K562 (cell line): ENCODE measurements around the gene CEBPE. TPM values are rescaled to one million over a fixed set of nuclear protein-coding genes. Genes with fewer than 3 reads are reported as not detected.

Source experiments
- FOXA1 ChIP-seq: fragments of 450-650 bp; IDR thresholded peaks from 2 replicates; pipeline ENCODE4 v1.6.1; 2016; ENCODE audit warnings: mild to moderate bottlenecking, borderline replicate concordance
- MEF2A ChIP-seq: IDR thresholded peaks from 2 replicates; pipeline ENCODE4 v1.6.1; 2011; ENCODE audit warnings: low read depth, mild to moderate bottlenecking, low read length, moderate library complexity; ENCODE audit not compliant: control insufficient read depth
- MTF1 ChIP-seq: fragments of 250-450 bp; sonication (Bioruptor Pico); IDR thresholded peaks from 2 replicates; pipeline ENCODE4 v1.9.0; 2021; ENCODE audit warnings: moderate library complexity, mild to moderate bottlenecking, inconsistent platforms, borderline replicate concordance
- NCOA1 ChIP-seq: fragments of 450-650 bp; IDR thresholded peaks from 2 replicates; pipeline ENCODE4 v1.6.1; 2016; ENCODE audit warnings: low read depth
- TSC22D4 ChIP-seq: fragments of 450-650 bp; IDR thresholded peaks from 2 replicates; pipeline ENCODE4 v1.6.1; 2016; ENCODE audit warnings: missing genetic modification characterization, missing biosample characterization, control low read depth
- ZNF830 ChIP-seq: fragments of 250-450 bp; sonication (Bioruptor Pico); IDR thresholded peaks from 2 replicates; pipeline ENCODE4 v1.5.0; 2021; ENCODE audit warnings: mild to moderate bottlenecking
- polyA plus RNA-seq, 8 experiments: library from polyadenylated mRNA; depleted of rRNA in 4 of 8; stranded (reverse) in 5 of 8; unstranded in 3 of 8; fragments of >200 nt; fragmentation: Nextera tagmentation in 2 of 8; fragmentation: Illumina TruSeq in 1 of 8; extraction: Ambion mirVana in 2 of 8; extraction: Trizol in 1 of 8; gene quantifications; 2 replicates each; pipeline versions ENCODE4 v1.2.1 to v1.2.3, GENCODE V29; 2011 to 2014; ENCODE audit warnings: inconsistent platforms in 1 of 8, missing spikeins in 1 of 8
- total RNA-seq, 7 experiments: library from RNA; depleted of rRNA in 6 of 7; stranded (reverse); fragments of >200 nt in 6 of 7; fragmentation: Illumina TruSeq in 2 of 7; extraction: Trizol in 2 of 7; gene quantifications; 2 replicates each; pipeline versions ENCODE4 v1.2.1 to v1.2.3, GENCODE V29; 2011 to 2021; ENCODE audit warnings: low replicate concordance in 1 of 7
- TF ChIP-seq, protein P1 (sequence below), 2 experiments: fragments of 450-650 bp in 1 of 2; sonication (generic) in 1 of 2; formaldehyde crosslinking in 1 of 2; IDR thresholded peaks in 1 of 2; conservative IDR thresholded peaks in 1 of 2; 2 replicates each; pipeline versions ENCODE4 v1.6.1 to v1.8.1; 2016 to 2023; ENCODE audit warnings: mild to moderate bottlenecking in 2 of 2, moderate library complexity in 2 of 2, inconsistent platforms in 1 of 2, missing genetic modification reagents in 1 of 2
- TF ChIP-seq, protein P2 (sequence below), 2 experiments: fragments of 150-350 bp in 1 of 2; IDR thresholded peaks; 2 replicates each; pipeline ENCODE4 v1.6.1; 2012 to 2016; ENCODE audit warnings: low read depth in 2 of 2, low read length in 2 of 2, mild to moderate bottlenecking in 1 of 2, moderate library complexity in 1 of 2
- TF ChIP-seq, protein P3 (sequence below): fragments of 450-650 bp; IDR thresholded peaks from one replicate; pipeline ENCODE4 v1.6.1; 2018; ENCODE audit warnings: mild to moderate bottlenecking, moderate library complexity; ENCODE audit not compliant: partially characterized antibody
- TF ChIP-seq, protein P4 (sequence below): fragments of 250-450 bp; sonication (Bioruptor Pico); IDR thresholded peaks from 2 replicates; pipeline ENCODE4 v1.4.0; 2020
- TF ChIP-seq, protein P5 (sequence below): sonication (generic); formaldehyde crosslinking; IDR thresholded peaks from 2 replicates; pipeline ENCODE4 v1.8.1; 2023; ENCODE audit warnings: mild to moderate bottlenecking, missing genetic modification reagents

The CEBPE gene
- total and polyA plus RNA-seq, 9 of the 15 experiments (the other 6 are each of a cell fraction or from before 2014, with no cell fraction given) = 0.09 to 0.15 (median 0.13) TPM; not detected in 6

DNA sequence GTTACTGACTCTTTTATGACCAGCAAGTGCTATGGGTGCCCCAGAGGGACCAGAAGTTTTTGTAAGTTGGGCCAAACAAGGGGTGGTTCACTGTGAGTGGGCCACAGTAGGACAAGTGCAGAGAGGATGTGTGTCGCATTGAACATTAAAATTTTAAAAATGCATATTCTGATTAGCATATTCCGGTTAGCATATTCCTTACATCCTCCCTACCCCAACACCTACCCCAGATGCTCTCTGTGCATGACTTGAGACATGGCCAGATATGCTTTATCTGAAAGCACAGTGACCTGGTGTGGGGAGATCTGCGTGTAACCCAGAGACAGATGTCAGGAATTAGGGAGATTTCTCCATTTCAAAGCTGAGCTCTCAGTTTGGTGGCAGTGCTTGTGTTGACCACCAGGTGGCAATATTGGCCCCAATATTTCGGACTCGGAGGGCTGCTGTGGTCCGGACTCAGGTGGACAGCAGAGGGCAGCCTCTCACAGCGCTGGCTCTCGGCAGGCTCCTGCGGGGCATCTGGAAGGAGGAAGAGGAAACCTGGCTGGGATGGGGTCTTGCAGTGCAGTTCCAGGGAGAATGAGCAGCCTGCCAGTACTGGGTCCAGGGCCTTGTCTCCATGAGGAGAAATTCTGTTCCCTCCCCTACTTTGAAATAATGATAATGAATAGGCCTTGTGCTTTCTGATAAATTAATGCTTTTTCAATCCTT is 1.6 kb upstream of the CEBPE start (continued):
- TF ChIP-seq, protein P1, sequence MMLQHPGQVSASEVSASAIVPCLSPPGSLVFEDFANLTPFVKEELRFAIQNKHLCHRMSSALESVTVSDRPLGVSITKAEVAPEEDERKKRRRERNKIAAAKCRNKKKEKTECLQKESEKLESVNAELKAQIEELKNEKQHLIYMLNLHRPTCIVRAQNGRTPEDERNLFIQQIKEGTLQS (IDR thresholded peaks at IDR 0.05) = no peak
- TF ChIP-seq, protein P1 (CRISPR knock-in tag; conservative IDR thresholded peaks at IDR 0.05) = peak; percentile 29; the same call in 1 of the 2 replicates
- TF ChIP-seq FOXA1 (no peak), MTF1 (CRISPR knock-in tag) (no peak), ZNF830 (CRISPR knock-in tag) (no peak), MEF2A (no peak), NCOA1 (peak; percentile 39; the same call in 1 of the 2 replicates), TSC22D4 (tag) (no peak)
- TF ChIP-seq, protein P2, sequence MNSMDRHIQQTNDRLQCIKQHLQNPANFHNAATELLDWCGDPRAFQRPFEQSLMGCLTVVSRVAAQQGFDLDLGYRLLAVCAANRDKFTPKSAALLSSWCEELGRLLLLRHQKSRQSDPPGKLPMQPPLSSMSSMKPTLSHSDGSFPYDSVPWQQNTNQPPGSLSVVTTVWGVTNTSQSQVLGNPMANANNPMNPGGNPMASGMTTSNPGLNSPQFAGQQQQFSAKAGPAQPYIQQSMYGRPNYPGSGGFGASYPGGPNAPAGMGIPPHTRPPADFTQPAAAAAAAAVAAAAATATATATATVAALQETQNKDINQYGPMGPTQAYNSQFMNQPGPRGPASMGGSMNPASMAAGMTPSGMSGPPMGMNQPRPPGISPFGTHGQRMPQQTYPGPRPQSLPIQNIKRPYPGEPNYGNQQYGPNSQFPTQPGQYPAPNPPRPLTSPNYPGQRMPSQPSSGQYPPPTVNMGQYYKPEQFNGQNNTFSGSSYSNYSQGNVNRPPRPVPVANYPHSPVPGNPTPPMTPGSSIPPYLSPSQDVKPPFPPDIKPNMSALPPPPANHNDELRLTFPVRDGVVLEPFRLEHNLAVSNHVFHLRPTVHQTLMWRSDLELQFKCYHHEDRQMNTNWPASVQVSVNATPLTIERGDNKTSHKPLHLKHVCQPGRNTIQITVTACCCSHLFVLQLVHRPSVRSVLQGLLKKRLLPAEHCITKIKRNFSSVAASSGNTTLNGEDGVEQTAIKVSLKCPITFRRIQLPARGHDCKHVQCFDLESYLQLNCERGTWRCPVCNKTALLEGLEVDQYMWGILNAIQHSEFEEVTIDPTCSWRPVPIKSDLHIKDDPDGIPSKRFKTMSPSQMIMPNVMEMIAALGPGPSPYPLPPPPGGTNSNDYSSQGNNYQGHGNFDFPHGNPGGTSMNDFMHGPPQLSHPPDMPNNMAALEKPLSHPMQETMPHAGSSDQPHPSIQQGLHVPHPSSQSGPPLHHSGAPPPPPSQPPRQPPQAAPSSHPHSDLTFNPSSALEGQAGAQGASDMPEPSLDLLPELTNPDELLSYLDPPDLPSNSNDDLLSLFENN (IDR thresholded peaks at IDR 0.05; ENCODE audit: low read depth in 2 of 2, low read length in 2 of 2) = peak; percentile 64 to 66; a peak in 3 of 4 replicates
- TF ChIP-seq, protein P3, sequence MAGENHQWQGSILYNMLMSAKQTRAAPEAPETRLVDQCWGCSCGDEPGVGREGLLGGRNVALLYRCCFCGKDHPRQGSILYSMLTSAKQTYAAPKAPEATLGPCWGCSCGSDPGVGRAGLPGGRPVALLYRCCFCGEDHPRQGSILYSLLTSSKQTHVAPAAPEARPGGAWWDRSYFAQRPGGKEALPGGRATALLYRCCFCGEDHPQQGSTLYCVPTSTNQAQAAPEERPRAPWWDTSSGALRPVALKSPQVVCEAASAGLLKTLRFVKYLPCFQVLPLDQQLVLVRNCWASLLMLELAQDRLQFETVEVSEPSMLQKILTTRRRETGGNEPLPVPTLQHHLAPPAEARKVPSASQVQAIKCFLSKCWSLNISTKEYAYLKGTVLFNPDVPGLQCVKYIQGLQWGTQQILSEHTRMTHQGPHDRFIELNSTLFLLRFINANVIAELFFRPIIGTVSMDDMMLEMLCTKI = no peak
- TF ChIP-seq, protein P4, sequence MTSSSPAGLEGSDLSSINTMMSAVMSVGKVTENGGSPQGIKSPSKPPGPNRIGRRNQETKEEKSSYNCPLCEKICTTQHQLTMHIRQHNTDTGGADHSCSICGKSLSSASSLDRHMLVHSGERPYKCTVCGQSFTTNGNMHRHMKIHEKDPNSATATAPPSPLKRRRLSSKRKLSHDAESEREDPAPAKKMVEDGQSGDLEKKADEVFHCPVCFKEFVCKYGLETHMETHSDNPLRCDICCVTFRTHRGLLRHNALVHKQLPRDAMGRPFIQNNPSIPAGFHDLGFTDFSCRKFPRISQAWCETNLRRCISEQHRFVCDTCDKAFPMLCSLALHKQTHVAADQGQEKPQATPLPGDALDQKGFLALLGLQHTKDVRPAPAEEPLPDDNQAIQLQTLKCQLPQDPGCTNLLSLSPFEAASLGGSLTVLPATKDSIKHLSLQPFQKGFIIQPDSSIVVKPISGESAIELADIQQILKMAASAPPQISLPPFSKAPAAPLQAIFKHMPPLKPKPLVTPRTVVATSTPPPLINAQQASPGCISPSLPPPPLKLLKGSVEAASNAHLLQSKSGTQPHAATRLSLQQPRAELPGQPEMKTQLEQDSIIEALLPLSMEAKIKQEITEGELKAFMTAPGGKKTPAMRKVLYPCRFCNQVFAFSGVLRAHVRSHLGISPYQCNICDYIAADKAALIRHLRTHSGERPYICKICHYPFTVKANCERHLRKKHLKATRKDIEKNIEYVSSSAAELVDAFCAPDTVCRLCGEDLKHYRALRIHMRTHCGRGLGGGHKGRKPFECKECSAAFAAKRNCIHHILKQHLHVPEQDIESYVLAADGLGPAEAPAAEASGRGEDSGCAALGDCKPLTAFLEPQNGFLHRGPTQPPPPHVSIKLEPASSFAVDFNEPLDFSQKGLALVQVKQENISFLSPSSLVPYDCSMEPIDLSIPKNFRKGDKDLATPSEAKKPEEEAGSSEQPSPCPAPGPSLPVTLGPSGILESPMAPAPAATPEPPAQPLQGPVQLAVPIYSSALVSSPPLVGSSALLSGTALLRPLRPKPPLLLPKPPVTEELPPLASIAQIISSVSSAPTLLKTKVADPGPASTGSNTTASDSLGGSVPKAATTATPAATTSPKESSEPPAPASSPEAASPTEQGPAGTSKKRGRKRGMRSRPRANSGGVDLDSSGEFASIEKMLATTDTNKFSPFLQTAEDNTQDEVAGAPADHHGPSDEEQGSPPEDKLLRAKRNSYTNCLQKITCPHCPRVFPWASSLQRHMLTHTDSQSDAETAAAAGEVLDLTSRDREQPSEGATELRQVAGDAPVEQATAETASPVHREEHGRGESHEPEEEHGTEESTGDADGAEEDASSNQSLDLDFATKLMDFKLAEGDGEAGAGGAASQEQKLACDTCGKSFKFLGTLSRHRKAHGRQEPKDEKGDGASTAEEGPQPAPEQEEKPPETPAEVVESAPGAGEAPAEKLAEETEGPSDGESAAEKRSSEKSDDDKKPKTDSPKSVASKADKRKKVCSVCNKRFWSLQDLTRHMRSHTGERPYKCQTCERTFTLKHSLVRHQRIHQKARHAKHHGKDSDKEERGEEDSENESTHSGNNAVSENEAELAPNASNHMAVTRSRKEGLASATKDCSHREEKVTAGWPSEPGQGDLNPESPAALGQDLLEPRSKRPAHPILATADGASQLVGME (CRISPR knock-in tag) = no peak
- TF ChIP-seq, protein P5, sequence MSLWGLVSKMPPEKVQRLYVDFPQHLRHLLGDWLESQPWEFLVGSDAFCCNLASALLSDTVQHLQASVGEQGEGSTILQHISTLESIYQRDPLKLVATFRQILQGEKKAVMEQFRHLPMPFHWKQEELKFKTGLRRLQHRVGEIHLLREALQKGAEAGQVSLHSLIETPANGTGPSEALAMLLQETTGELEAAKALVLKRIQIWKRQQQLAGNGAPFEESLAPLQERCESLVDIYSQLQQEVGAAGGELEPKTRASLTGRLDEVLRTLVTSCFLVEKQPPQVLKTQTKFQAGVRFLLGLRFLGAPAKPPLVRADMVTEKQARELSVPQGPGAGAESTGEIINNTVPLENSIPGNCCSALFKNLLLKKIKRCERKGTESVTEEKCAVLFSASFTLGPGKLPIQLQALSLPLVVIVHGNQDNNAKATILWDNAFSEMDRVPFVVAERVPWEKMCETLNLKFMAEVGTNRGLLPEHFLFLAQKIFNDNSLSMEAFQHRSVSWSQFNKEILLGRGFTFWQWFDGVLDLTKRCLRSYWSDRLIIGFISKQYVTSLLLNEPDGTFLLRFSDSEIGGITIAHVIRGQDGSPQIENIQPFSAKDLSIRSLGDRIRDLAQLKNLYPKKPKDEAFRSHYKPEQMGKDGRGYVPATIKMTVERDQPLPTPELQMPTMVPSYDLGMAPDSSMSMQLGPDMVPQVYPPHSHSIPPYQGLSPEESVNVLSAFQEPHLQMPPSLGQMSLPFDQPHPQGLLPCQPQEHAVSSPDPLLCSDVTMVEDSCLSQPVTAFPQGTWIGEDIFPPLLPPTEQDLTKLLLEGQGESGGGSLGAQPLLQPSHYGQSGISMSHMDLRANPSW (CRISPR knock-in tag) = no peak
